Tibial nerve (tissue), 4 donors: ENCODE results near the gene MCUR1.
A peak's percentile ranks its signal among the peaks of the same experiment; 100 is the strongest.

Source experiments
- CTCF ChIP-seq, 5 experiments: fragments of 200-600 bp in 3 of 5; fragments of 450-650 bp in 2 of 5; sonication (generic) in 3 of 5; IDR thresholded peaks; one replicate each; pipeline ENCODE4 v1.5.1; 2016 to 2019; ENCODE audit warnings: antibody characterized with exemption in 5 of 5, mild to moderate bottlenecking in 3 of 5, moderate library complexity in 2 of 5
- EP300 ChIP-seq, 2 donors: sonication (generic); formaldehyde crosslinking; IDR thresholded peaks; one replicate each; pipeline ENCODE4 v1.6.1; 2017; ENCODE audit warnings: antibody characterized with exemption in 2 of 2, mild to moderate bottlenecking in 1 of 2

- no peak for TF ChIP-seq CTCF (IDR thresholded peaks at IDR 0.05)
- peak in 1 of 2 donors; percentile 36 for TF ChIP-seq EP300 (IDR thresholded peaks at IDR 0.05)
These were observed 51.5 kb downstream of the MCUR1 start for GRCh38 chr6:13762611-13763441.
